Osteoblast (primary cell): Measurements from ENCODE around the gene PATE2. TPM values are rescaled to one million over a fixed set of nuclear protein-coding genes. Genes with fewer than 3 reads are reported as not detected.

Experiments
- DNase-seq: peaks from one replicate; pipeline ENCODE4 v3.0.0; 2011; ENCODE audit warnings: low spot score, mixed read lengths; ENCODE audit not compliant: insufficient read length; ENCODE audit errors: missing footprints
- H2AFZ ChIP-seq: 2 replicates; pipeline ENCODE4 v1.6.0; 2011; ENCODE audit warnings: mild to moderate bottlenecking, low read length
- H3K27ac ChIP-seq: 2 replicates; pipeline ENCODE4 v1.5.1; 2011; ENCODE audit warnings: mild to moderate bottlenecking, low read depth, low read length, moderate library complexity
- H3K27me3 ChIP-seq: 2 replicates; pipeline ENCODE4 v1.6.0; 2012; ENCODE audit warnings: mild to moderate bottlenecking, control low read depth, inconsistent platforms, low read length, moderate library complexity; ENCODE audit not compliant: insufficient read depth
- H3K36me3 ChIP-seq: 2 replicates; pipeline ENCODE4 v1.5.1; 2011; ENCODE audit warnings: mild to moderate bottlenecking, low read length, control low read depth, moderate library complexity; ENCODE audit not compliant: insufficient read depth
- H3K4me1 ChIP-seq: 2 replicates; pipeline ENCODE4 v1.5.1; 2011; ENCODE audit warnings: mild to moderate bottlenecking, low read length, control low read depth, moderate library complexity; ENCODE audit not compliant: insufficient read depth
- H3K4me2 ChIP-seq: 2 replicates; pipeline ENCODE4 v1.6.0; 2011; ENCODE audit warnings: mild to moderate bottlenecking, low read length; ENCODE audit not compliant: insufficient read depth
- H3K4me3 ChIP-seq: fragments of 200-600 bp; sonication (generic); 3 replicates; pipeline ENCODE4 v1.5.1; 2012; ENCODE audit warnings: mild to moderate bottlenecking, low read length, inconsistent platforms; ENCODE audit not compliant: insufficient read depth
- H3K79me2 ChIP-seq: 2 replicates; pipeline ENCODE4 v1.6.0; 2012; ENCODE audit warnings: mild to moderate bottlenecking, low read length, control low read depth, inconsistent platforms; ENCODE audit not compliant: insufficient read depth
- H3K9me3 ChIP-seq: 2 replicates; pipeline ENCODE4 v1.5.1; 2011; ENCODE audit warnings: low read depth, low read length, control low read depth
- H4K20me1 ChIP-seq: 2 replicates; pipeline ENCODE4 v1.6.0; 2012; ENCODE audit warnings: mild to moderate bottlenecking, low read length, control low read depth; ENCODE audit not compliant: insufficient read depth
- total RNA-seq: library from RNA; depleted of rRNA; stranded (reverse); fragments of >200 nt; gene quantifications from 2 replicates; pipeline ENCODE4 v1.2.3, GENCODE V29; 2012
- TF ChIP-seq, protein P1 (sequence below): IDR thresholded peaks from 2 replicates; pipeline ENCODE4 v1.5.1; 2011; ENCODE audit warnings: mild to moderate bottlenecking, low read depth, low read length, moderate library complexity; ENCODE audit errors: extremely low read depth

PATE2 gene
- total RNA-seq, 1 donor: 0.36 TPM

DNA sequence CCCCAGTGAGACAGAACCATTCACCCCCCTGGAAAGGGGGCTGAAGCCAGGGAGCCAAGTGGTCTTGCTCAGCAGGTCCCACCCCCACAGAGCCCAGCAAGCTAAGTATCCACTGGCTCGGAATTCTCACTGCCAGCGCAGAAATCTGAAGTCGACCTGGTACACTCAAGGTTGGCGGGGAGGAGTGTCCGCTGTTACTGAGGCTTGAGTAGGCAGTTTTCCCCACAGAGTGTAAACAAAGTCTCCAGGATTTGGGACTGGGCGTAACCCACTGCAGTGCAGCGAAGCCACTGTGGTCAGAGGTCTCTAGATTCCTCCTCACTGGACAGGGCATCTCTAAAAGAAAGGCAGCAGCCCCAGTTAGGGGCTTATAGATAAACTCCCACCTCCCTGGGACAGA is 22.6 kb downstream of the PATE2 start:
- Histone ChIP-seq H3K27ac (no peak overlapping the region), H3K36me3 (no peaks in the 10 kb centered on the region), H2AFZ (no peak overlapping the region), H3K79me2 (no peaks in the 10 kb centered on the region), H3K4me1 (no peaks in the 10 kb centered on the region), H4K20me1 (no peaks in the 10 kb centered on the region), H3K4me2 (no peak overlapping the region), H3K4me3 (no peak overlapping the region), H3K27me3 (no peaks in the 10 kb centered on the region), H3K9me3 (no peaks in the 10 kb centered on the region)
- no peak for DNase-seq
- TF ChIP-seq, protein P1, sequence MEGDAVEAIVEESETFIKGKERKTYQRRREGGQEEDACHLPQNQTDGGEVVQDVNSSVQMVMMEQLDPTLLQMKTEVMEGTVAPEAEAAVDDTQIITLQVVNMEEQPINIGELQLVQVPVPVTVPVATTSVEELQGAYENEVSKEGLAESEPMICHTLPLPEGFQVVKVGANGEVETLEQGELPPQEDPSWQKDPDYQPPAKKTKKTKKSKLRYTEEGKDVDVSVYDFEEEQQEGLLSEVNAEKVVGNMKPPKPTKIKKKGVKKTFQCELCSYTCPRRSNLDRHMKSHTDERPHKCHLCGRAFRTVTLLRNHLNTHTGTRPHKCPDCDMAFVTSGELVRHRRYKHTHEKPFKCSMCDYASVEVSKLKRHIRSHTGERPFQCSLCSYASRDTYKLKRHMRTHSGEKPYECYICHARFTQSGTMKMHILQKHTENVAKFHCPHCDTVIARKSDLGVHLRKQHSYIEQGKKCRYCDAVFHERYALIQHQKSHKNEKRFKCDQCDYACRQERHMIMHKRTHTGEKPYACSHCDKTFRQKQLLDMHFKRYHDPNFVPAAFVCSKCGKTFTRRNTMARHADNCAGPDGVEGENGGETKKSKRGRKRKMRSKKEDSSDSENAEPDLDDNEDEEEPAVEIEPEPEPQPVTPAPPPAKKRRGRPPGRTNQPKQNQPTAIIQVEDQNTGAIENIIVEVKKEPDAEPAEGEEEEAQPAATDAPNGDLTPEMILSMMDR: no peak

DNA sequence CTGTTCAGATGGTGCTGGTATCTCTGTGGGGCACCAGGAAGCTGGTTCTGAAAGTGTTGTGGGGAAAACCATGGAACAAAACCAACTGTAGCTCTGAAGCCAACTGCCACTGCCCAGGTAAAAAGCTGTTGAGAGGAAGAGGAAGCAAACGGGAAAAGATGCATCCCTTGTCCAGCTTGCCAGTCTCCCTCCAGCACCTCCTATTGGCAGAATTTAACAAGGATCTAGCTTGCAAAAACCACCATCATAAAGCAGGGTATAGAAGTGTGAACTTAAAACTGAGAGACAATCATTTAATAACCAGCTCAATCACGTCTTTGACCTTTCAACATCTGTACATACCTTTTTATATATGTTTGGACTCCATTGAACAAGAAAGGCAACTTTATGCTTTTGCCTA is 28.0 kb downstream of the PATE2 start:
- Histone ChIP-seq H3K27me3 (no peaks in the 10 kb centered on the region), H3K27ac (no peak overlapping the region), H3K9me3 (no peaks in the 10 kb centered on the region), H3K36me3 (no peaks in the 10 kb centered on the region), H4K20me1 (no peaks in the 10 kb centered on the region), H3K4me2 (no peak overlapping the region), H3K4me1 (no peaks in the 10 kb centered on the region), H3K4me3 (no peak overlapping the region), H3K79me2 (no peaks in the 10 kb centered on the region), H2AFZ (no peak overlapping the region)
- TF ChIP-seq, protein P1: peak; percentile 4
- no peak for DNase-seq

- Histone ChIP-seq H3K27me3 (no peaks in the 10 kb centered on the region), H3K36me3 (no peaks in the 10 kb centered on the region), H3K9me3 (no peaks in the 10 kb centered on the region), H3K4me1 (no peaks in the 10 kb centered on the region), H3K27ac (no peak within 1 kb of the TSS), H3K79me2 (no peaks in the 10 kb centered on the region), H3K4me2 (no peak within 1 kb of the TSS), H3K4me3 (no peak within 1 kb of the TSS), H2AFZ (no peak within 1 kb of the TSS), H4K20me1 (no peaks in the 10 kb centered on the region)
- TF ChIP-seq, protein P1: no peak
- no peak for DNase-seq
Observed at GRCh38 chr11:125745979-125746378, 32.6 kb downstream of the PATE2 start, which contains the start of gene PATE1. PATE1 (plus strand) TSS chr11:125746279; CDS start chr11:125746305, 26 bp downstream.

- DNase-seq: no peak
- TF ChIP-seq, protein P1: no peak
- no peak overlapping the region for H2AFZ ChIP-seq
Observed at GRCh38 chr11:125743681-125744080, 34.9 kb downstream of the PATE2 start.

More at GRCh38 chr11:125743681-125744080, 34.9 kb downstream of the PATE2 start:
- H3K4me1 ChIP-seq: no peaks in the 10 kb centered on the region
- H3K4me3 ChIP-seq: no peak overlapping the region
- H3K79me2 ChIP-seq: no peaks in the 10 kb centered on the region
- H3K9me3 ChIP-seq: no peaks in the 10 kb centered on the region
- H3K4me2 ChIP-seq: no peak overlapping the region
- H4K20me1 ChIP-seq: no peaks in the 10 kb centered on the region
- H3K36me3 ChIP-seq: no peaks in the 10 kb centered on the region
- no peak overlapping the region for H3K27ac ChIP-seq
- no peaks in the 10 kb centered on the region for H3K27me3 ChIP-seq
